Measurements from ENCODE around the gene ATP1B1.
"Not testable (repeated sequence)": the region's sequence is repeated elsewhere in the genome, so short reads cannot be mapped to it uniquely, and the experiment has no call there.

ATP1B1 gene

DNA sequence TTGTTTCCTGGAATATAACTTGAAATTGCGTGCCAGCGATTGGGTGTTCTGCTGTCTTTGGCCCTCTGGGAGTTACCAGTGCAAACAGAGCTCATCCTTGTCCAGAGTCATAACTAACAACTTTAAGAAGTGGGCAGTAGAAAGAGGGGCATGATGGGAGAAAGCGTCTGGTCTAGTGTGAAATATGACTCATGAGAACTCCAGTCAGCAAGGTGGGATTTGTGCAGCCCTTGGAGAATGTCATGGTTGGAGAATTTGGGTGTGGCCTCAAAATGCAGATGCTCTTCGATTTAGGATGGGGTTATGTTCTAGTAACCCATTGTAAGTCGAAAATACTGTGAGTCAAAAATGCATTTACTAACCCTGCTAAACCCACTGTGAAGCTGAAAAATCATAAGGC lies 12.9 kb downstream of the ATP1B1 start:
- Histone ChIP-seq H3K27me3 (no peaks in the 10 kb centered on the region), H3K36me3 (peaks cover 85% of the 10 kb centered on the region), H3K4me3 (ENCODE audit: low read depth, low read length) (no peak overlapping the region), H3K4me1 (peaks cover 25% of the 10 kb centered on the region), H3K9me3 (no peaks in the 10 kb centered on the region)
- TF ChIP-seq, protein P1, sequence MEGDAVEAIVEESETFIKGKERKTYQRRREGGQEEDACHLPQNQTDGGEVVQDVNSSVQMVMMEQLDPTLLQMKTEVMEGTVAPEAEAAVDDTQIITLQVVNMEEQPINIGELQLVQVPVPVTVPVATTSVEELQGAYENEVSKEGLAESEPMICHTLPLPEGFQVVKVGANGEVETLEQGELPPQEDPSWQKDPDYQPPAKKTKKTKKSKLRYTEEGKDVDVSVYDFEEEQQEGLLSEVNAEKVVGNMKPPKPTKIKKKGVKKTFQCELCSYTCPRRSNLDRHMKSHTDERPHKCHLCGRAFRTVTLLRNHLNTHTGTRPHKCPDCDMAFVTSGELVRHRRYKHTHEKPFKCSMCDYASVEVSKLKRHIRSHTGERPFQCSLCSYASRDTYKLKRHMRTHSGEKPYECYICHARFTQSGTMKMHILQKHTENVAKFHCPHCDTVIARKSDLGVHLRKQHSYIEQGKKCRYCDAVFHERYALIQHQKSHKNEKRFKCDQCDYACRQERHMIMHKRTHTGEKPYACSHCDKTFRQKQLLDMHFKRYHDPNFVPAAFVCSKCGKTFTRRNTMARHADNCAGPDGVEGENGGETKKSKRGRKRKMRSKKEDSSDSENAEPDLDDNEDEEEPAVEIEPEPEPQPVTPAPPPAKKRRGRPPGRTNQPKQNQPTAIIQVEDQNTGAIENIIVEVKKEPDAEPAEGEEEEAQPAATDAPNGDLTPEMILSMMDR (IDR thresholded peaks at IDR 0.05; ENCODE audit: low read depth, low read length): no peak
- DNase-seq: no peak

DNA sequence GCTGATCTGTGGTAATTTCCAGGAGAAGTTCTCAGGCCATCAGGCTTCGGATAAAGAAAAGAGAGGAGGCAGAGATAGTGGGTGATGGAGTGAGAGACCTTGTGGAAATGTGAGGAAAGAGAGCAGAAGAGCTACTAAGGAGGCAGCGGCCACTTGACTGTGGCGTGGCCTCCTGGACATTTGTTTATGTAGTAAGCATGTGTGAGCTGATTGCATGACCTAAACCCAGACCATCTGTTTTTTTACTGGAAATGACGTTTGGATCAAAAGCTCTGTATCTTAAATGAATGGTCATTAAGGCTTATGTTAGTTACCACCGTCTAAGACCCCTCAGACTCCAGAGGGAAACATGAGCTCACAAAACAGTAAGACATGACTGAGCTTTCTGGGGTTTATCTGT lies 13.6 kb downstream of the ATP1B1 start:
- Histone ChIP-seq H3K4me1 (peaks cover 25% of the 10 kb centered on the region), H3K36me3 (peaks cover 87% of the 10 kb centered on the region), H3K9me3 (no peaks in the 10 kb centered on the region), H3K27me3 (no peaks in the 10 kb centered on the region), H3K4me3 (ENCODE audit: low read depth, low read length) (no peak overlapping the region)
- TF ChIP-seq, protein P1 (IDR thresholded peaks at IDR 0.05; ENCODE audit: low read depth, low read length): no peak
- no peak for DNase-seq

DNA sequence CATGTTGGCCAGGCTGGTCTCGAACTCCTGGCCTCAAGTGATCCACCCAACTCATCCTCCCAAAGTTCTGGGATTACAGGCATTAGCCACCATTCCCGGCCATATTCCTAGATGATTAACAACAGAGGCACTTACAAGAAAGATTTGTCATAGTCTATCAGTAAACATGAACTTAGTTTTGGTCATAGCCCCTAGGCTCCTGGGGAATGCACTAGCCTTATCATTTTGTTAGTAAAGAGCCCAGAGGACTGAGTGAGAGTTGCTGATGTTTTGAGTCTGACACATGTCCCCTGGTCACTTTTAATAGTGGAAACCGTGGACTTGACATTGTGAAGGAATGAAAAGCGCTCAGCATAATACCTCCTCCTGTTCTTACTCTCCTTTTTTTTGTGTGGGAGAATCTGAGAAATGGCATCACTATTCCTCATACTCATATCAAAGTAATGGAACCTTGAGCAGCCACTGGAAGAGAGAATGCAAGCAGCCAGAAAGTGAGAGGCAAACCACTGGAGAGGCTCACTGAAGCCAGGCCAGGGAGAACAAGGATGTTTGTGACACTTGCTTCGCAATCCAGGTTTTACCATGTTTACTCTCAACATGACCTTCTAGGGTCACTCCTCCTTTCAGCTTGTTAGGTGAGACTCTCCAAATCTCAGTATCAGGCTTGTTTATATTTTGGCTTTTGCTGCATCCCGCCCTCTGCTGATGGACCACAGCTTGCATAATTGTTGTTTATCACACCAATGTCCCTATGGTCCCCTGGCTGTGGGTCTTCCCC lies 14.8 kb downstream of the ATP1B1 start:
- peaks cover 89% of the 10 kb centered on the region for H3K36me3 ChIP-seq
- DNase-seq: no peak
- TF ChIP-seq, protein P1 (IDR thresholded peaks at IDR 0.05; ENCODE audit: low read depth, low read length): no peak
- H3K4me1 ChIP-seq: peaks cover 15% of the 10 kb centered on the region
- no peaks in the 10 kb centered on the region for H3K27me3 ChIP-seq
- no peaks in the 10 kb centered on the region for H3K9me3 ChIP-seq
- H3K4me3 ChIP-seq (ENCODE audit: low read depth, low read length): no peak overlapping the region

DNA sequence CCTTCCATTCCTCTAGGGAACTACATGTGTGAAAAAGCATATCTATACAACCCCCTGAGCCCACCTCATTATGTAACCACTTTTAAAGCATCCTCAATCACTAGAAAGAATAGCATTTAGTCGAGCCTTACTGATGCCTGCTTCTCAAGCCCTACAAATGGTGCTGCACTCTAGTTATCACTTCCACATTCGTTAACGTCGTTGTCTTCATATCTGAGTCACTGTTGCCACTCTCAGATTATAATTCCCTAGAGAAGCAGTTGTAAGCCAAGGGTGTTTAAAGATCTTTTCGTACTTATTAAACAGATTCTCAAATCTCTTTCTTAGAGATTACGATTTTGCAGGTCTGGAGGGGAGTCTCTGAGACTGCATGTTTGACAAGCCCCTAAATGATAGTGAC lies 16.5 kb downstream of the ATP1B1 start:
- H3K4me1 ChIP-seq: peaks cover 14% of the 10 kb centered on the region
- H3K27me3 ChIP-seq: no peaks in the 10 kb centered on the region
- DNase-seq: no peak
- peaks cover 90% of the 10 kb centered on the region for H3K36me3 ChIP-seq
- no peak overlapping the region for H3K4me3 ChIP-seq (ENCODE audit: low read depth, low read length)
- TF ChIP-seq, protein P1 (IDR thresholded peaks at IDR 0.05; ENCODE audit: low read depth, low read length): no peak
- H3K9me3 ChIP-seq: no peaks in the 10 kb centered on the region

DNA sequence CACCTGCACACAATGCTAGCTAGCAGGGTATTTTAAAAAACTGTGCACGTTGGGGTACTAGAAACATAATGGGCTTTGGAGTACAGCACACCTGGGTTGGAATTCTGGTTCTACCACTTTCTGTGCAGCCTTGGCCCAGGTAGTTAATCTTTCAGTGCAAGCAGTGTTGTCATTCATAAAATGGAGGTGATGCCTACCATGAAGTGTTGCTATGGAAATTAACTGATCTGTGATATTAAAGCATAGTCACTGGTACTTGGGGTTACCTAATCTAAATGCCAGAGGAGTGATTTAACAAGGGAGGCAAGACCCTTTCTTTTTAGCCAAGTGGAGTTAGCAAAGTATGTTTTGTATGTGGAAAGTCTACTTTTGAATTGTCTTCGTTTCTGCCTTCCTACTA lies 18.0 kb downstream of the ATP1B1 start:
- H3K9me3 ChIP-seq: no peaks in the 10 kb centered on the region
- no peaks in the 10 kb centered on the region for H3K27me3 ChIP-seq
- DNase-seq: no peak
- TF ChIP-seq, protein P1 (IDR thresholded peaks at IDR 0.05; ENCODE audit: low read depth, low read length): no peak
- H3K4me3 ChIP-seq (ENCODE audit: low read depth, low read length): no peak overlapping the region
- H3K4me1 ChIP-seq: peaks cover 4% of the 10 kb centered on the region
- H3K36me3 ChIP-seq: peaks cover 90% of the 10 kb centered on the region

DNA sequence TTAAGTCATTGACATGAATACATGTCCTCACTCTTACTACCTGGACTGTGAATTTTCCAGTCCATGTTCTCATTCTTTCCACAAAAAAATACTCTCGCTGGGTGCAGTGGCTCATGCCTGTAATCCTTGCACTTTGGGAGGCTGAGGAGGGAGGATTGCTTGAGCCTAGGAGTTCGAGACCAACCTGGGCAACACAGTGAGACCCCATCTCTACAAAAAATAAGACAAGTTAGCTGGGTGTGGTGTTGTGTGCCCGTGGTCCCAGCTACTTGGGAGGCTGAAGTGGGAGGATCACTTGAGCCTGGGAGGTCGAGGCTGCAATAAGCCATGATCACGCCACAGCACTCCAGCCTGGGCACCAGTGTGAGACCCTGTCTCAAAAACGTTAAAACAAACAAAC lies 19.1 kb downstream of the ATP1B1 start:
- H3K4me1 ChIP-seq; H3K9me3 ChIP-seq; H3K27me3 ChIP-seq; H3K4me3 ChIP-seq (ENCODE audit: low read depth, low read length); DNase-seq: not testable (repeated sequence)
- H3K36me3 ChIP-seq: peaks cover 88% of the 10 kb centered on the region

Data from BE2C (cell line).